Endothelial cell of umbilical vein (primary cell): ENCODE results near the gene SLC30A4. TPM values are rescaled to one million over a fixed set of nuclear protein-coding genes. Genes with fewer than 3 reads are reported as not detected.

ENCODE experiments used
- BruUV-seq: library from RNA; stranded (reverse); fragments of 400-500 nt; replicated peaks from 2 replicates; lab custom pipeline; 2021; lab: Mats Ljungman, UMichigan
- CTCF ChIA-PET: fragments of 300-600, 350-600 bp; sonication (Branson Sonifier 250); formaldehyde crosslinking; loops from one replicate; lab custom pipeline; 2021; ENCODE audit warnings: antibody characterized with exemption, inconsistent platforms; lab: Charles Lee
- POLR2A ChIA-PET: fragments of 300-600, 350-600 bp; sonication (Branson Sonifier 250); formaldehyde crosslinking; loops from one replicate; lab custom pipeline; 2021; ENCODE audit warnings: antibody characterized with exemption, inconsistent platforms; lab: Charles Lee
- DNase-seq: peaks from one replicate; pipeline ENCODE4 v3.0.0-alpha.2; 2011; ENCODE audit warnings: low read depth, low spot score
- FAIRE-seq: peaks from 2 replicates; lab custom pipeline; 2011; peaks lifted over from hg19 to GRCh38; lab: Jason Lieb, UNC
- H2AFZ ChIP-seq: 2 replicates; pipeline ENCODE4 v1.6.0; 2012; ENCODE audit warnings: low read depth, low read length, control low read depth, inconsistent platforms
- H3K27ac ChIP-seq: 2 replicates; pipeline ENCODE4 v1.5.1; 2011; ENCODE audit warnings: low read depth, mild to moderate bottlenecking, control low read depth, low read length, moderate library complexity; ENCODE audit not compliant: insufficient read depth
- H3K27me3 ChIP-seq, 2 experiments: 2 replicates each; pipeline versions ENCODE4 v1.6.0 to v1.6.1; 2011; ENCODE audit warnings: low read length in 2 of 2, mixed read lengths in 1 of 2; ENCODE audit not compliant: control insufficient read depth in 2 of 2, insufficient read depth in 2 of 2
- H3K36me3 ChIP-seq, 2 experiments: 2 replicates in 1 of 2; 3 replicates in 1 of 2; pipeline ENCODE4 v1.5.1; 2011; ENCODE audit warnings: low read length in 2 of 2, mild to moderate bottlenecking in 1 of 2, moderate library complexity in 1 of 2; ENCODE audit not compliant: control insufficient read depth in 2 of 2, insufficient read depth in 2 of 2; ENCODE audit errors: extremely low read depth in 1 of 2
- H3K4me1 ChIP-seq: 3 replicates; pipeline ENCODE4 v1.5.1; 2011; ENCODE audit warnings: mild to moderate bottlenecking, low read length; ENCODE audit not compliant: control insufficient read depth, insufficient read depth; ENCODE audit errors: extremely low read depth
- H3K4me2 ChIP-seq: 2 replicates; pipeline ENCODE4 v1.6.1; 2011; ENCODE audit warnings: low read length, control low read depth, mixed read lengths; ENCODE audit not compliant: insufficient read depth
- H3K4me3 ChIP-seq, 3 experiments: fragments of 200-600 bp in 1 of 3; sonication (generic), shearing (Covaris generic) in 1 of 3; replicated peaks in 1 of 3; 2 replicates each; pipeline ENCODE4 v1.5.1; 2011 to 2016; ENCODE audit warnings: control low read depth in 3 of 3, low read length in 3 of 3, mild to moderate bottlenecking in 2 of 3, inconsistent platforms in 1 of 3, low read depth in 1 of 3, moderate library complexity in 1 of 3; ENCODE audit not compliant: insufficient read depth in 1 of 3
- H3K79me2 ChIP-seq: 2 replicates; pipeline ENCODE4 v1.6.0; 2012; ENCODE audit warnings: low read length, inconsistent platforms; ENCODE audit not compliant: control insufficient read depth, insufficient read depth
- H3K9ac ChIP-seq: replicated peaks from 2 replicates; pipeline ENCODE3; 2011; ENCODE audit warnings: low read length, control low read depth; ENCODE audit not compliant: insufficient read depth; ENCODE audit errors: extremely low read depth
- H3K9me1 ChIP-seq: replicated peaks from 3 replicates; pipeline ENCODE4 v1.6.0; 2011; ENCODE audit warnings: mild to moderate bottlenecking, low read length; ENCODE audit not compliant: control insufficient read depth, insufficient read depth; ENCODE audit errors: extremely low read depth
- H3K9me3 ChIP-seq: replicated peaks from 2 replicates; pipeline ENCODE4 v1.5.1; 2012; ENCODE audit warnings: low read length, inconsistent platforms; ENCODE audit not compliant: control insufficient read depth, insufficient read depth
- H4K20me1 ChIP-seq: replicated peaks from 2 replicates; pipeline ENCODE3; 2011; ENCODE audit warnings: mild to moderate bottlenecking, low read length; ENCODE audit not compliant: control insufficient read depth, insufficient read depth; ENCODE audit errors: extremely low read depth
- EZH2 ChIP-seq: IDR thresholded peaks from 2 replicates; pipeline ENCODE4 v1.6.1; 2012; ENCODE audit warnings: borderline replicate concordance, low read depth, mild to moderate bottlenecking, moderate library complexity, low read length, inconsistent platforms; ENCODE audit not compliant: severe bottlenecking
- FOS ChIP-seq: IDR thresholded peaks from 2 replicates; pipeline ENCODE4 v1.6.1; 2011; ENCODE audit warnings: mild to moderate bottlenecking, low read length, moderate library complexity, borderline replicate concordance; ENCODE audit not compliant: insufficient read depth
- GATA2 ChIP-seq: IDR thresholded peaks from 2 replicates; pipeline ENCODE4 v1.7.0; 2011; ENCODE audit warnings: low read depth, mild to moderate bottlenecking, moderate library complexity, mixed read lengths, low read length; ENCODE audit not compliant: insufficient read length, insufficient read depth
- JUN ChIP-seq: IDR thresholded peaks from 2 replicates; pipeline ENCODE4 v1.6.1; 2011; ENCODE audit warnings: borderline replicate concordance, low read depth; ENCODE audit not compliant: insufficient read length, insufficient read depth
- MAX ChIP-seq: IDR thresholded peaks from 2 replicates; pipeline ENCODE4 v1.6.1; 2011; ENCODE audit not compliant: insufficient read depth, insufficient read length
- MYC ChIP-seq: IDR thresholded peaks from one replicate; pipeline ENCODE4 v1.6.1; 2011; ENCODE audit warnings: mild to moderate bottlenecking, low read depth, low read length
- POLR2A ChIP-seq: IDR thresholded peaks from 2 replicates; pipeline ENCODE4 v1.6.1; 2012; ENCODE audit warnings: low read depth, mild to moderate bottlenecking, control low read depth, low read length
- POLR2AphosphoS5 ChIP-seq: IDR thresholded peaks from 2 replicates; pipeline ENCODE4 v1.6.1; 2012; ENCODE audit warnings: low read depth, mild to moderate bottlenecking, control low read depth, low read length, moderate library complexity; ENCODE audit not compliant: insufficient read depth
- dilution Hi-C: fragments of 300-500 bp; cut with MboI; formaldehyde crosslinking; loops from one replicate; pipeline ENCODE4 v1.15.0; 2019; ENCODE audit warnings: low sequenced_read_pairs; ENCODE audit not compliant: extremely low pct_ligation_motif_present
- intact Hi-C: fragments of 100-400 bp; cut with micrococcal nuclease; formaldehyde crosslinking; loops from one replicate; pipeline ENCODE4 v1.10.0; 2022
- polyA plus RNA-seq, 4 experiments: library from polyadenylated mRNA; depleted of rRNA in 3 of 4; stranded (reverse) in 3 of 4; unstranded in 1 of 4; fragments of >200 nt; gene quantifications; 2 replicates each; pipeline versions ENCODE4 v1.2.1 to v1.2.3, GENCODE V29; 2011 to 2012; ENCODE audit warnings: missing spikeins in 1 of 4
- total RNA-seq: library from RNA; stranded (reverse); gene quantifications from 2 replicates; pipeline ENCODE4 v1.2.3, GENCODE V29; 2021
- TF ChIP-seq, protein P1 (sequence below), 2 donors: IDR thresholded peaks; 1 replicate in 1 of 2; 2 replicates in 1 of 2; pipeline ENCODE4 v1.5.1; 2011; ENCODE audit warnings: low read length in 2 of 2, mild to moderate bottlenecking in 2 of 2, moderate library complexity in 2 of 2, control low read depth in 1 of 2, inconsistent platforms in 1 of 2, low read depth in 1 of 2; ENCODE audit not compliant: insufficient read depth in 1 of 2; ENCODE audit errors: extremely low read depth in 1 of 2

SLC30A4 gene
- total and polyA plus RNA-seq, 2 donors (not counting 3 experiments of a cell fraction or from before 2014, with no cell fraction given): 2.7 to 3.9 TPM

GRCh38 chr15:45449916-45450867, 72.4 kb downstream of the SLC30A4 start:
- intact Hi-C loops (no loop called here), dilution Hi-C loops (no loop called here)
- H3K27me3 ChIP-seq: peaks cover 3 to 7% of the 10 kb centered on the region in 2 experiments
- H3K9me3 ChIP-seq: no peaks in the 10 kb centered on the region
- no peak overlapping the region for H3K27ac ChIP-seq
- H4K20me1 ChIP-seq: no peaks in the 10 kb centered on the region
- H3K4me3 ChIP-seq: no peak overlapping the region
- no peak for DNase-seq
- FAIRE-seq: no peak
- H3K9ac ChIP-seq: no peak overlapping the region
- no peaks in the 10 kb centered on the region for H3K9me1 ChIP-seq
- POLR2A ChIA-PET: no interaction called here
- no TSS peak for BruUV-seq
- H2AFZ ChIP-seq: no peak overlapping the region
- CTCF ChIA-PET: interaction anchor here (0.6 to 2.6 kb wide), 3 partner anchors 7 to 21 kb away, joined by 3 to 15 read pairs (median 3); no protein-coding TSS in a partner anchor
- no peak for TF ChIP-seq GATA2
- no peak for TF ChIP-seq EZH2
- TF ChIP-seq POLR2A: no peak
- TF ChIP-seq POLR2AphosphoS5: no peak
- no peak for TF ChIP-seq MAX
- no peak for TF ChIP-seq JUN
- TF ChIP-seq, protein P1, sequence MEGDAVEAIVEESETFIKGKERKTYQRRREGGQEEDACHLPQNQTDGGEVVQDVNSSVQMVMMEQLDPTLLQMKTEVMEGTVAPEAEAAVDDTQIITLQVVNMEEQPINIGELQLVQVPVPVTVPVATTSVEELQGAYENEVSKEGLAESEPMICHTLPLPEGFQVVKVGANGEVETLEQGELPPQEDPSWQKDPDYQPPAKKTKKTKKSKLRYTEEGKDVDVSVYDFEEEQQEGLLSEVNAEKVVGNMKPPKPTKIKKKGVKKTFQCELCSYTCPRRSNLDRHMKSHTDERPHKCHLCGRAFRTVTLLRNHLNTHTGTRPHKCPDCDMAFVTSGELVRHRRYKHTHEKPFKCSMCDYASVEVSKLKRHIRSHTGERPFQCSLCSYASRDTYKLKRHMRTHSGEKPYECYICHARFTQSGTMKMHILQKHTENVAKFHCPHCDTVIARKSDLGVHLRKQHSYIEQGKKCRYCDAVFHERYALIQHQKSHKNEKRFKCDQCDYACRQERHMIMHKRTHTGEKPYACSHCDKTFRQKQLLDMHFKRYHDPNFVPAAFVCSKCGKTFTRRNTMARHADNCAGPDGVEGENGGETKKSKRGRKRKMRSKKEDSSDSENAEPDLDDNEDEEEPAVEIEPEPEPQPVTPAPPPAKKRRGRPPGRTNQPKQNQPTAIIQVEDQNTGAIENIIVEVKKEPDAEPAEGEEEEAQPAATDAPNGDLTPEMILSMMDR (IDR thresholded peaks at IDR 0.05; ENCODE audit: extremely low read depth in 1 of 2, insufficient read depth in 1 of 2, low read depth in 1 of 2, low read length in 2 of 2): no peak
- TF ChIP-seq MYC: no peak
- TF ChIP-seq FOS: no peak
- no peaks in the 10 kb centered on the region for H3K36me3 ChIP-seq
- no peaks in the 10 kb centered on the region for H3K79me2 ChIP-seq
- H3K4me1 ChIP-seq: no peaks in the 10 kb centered on the region
- no peak overlapping the region for H3K4me2 ChIP-seq
